Measurements from ENCODE around the gene TPRG1L.

DNA sequence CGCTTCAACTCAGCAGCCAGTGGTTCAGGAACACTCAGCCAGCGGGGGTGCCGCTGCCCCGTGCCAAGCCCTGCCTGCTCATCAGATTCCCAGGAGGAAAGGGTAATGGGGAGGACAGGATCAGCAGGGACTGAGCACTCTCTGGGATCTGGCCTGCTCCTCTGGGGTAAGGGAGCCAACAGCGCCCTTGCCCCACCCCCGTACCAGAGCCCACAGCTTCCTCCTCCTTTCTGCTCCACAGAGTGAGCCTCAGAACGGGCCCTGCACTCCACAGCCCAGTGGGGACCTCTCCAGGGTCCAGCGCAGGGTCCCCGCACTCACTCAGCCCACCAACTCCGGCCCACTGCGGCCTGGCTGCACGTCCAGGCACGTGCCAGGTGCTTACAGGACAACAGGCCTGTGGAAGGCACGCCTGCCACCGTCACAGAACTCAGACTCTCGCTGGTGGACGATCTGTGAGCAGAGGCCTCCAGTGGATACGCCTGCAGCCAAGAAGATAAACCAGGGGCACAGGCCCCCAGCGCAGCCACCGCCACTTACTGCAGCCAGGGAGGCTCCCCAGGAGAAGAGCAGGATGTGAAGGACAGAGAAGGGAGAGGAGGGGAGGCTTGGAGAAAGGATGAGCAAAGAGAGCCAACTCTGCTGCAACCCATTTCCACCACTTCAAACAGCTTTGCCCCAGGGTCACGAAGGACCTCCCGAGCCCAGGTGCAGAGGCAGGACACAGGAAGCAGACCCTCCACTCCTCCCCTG is 15.6 kb upstream of the TPRG1L start:
- TF ChIP-seq, protein P1, sequence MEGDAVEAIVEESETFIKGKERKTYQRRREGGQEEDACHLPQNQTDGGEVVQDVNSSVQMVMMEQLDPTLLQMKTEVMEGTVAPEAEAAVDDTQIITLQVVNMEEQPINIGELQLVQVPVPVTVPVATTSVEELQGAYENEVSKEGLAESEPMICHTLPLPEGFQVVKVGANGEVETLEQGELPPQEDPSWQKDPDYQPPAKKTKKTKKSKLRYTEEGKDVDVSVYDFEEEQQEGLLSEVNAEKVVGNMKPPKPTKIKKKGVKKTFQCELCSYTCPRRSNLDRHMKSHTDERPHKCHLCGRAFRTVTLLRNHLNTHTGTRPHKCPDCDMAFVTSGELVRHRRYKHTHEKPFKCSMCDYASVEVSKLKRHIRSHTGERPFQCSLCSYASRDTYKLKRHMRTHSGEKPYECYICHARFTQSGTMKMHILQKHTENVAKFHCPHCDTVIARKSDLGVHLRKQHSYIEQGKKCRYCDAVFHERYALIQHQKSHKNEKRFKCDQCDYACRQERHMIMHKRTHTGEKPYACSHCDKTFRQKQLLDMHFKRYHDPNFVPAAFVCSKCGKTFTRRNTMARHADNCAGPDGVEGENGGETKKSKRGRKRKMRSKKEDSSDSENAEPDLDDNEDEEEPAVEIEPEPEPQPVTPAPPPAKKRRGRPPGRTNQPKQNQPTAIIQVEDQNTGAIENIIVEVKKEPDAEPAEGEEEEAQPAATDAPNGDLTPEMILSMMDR (IDR thresholded peaks at IDR 0.05 in 8 of 11, conservative IDR thresholded peaks at IDR 0.05 in 3 of 11): no peak
- TF ChIP-seq POLR2A (IDR thresholded peaks at IDR 0.05) (no peak), POLR2AphosphoS5 (IDR thresholded peaks at IDR 0.05) (no peak)

All from spleen (tissue), 7 donors.